ENCODE data around the gene CDHR2. TPM values are rescaled to one million over a fixed set of nuclear protein-coding genes. Genes with fewer than 3 reads are reported as not detected.

The CDHR2 gene
- total RNA-seq, 1 donor from 2014 or later, result 1.6 TPM

DNA sequence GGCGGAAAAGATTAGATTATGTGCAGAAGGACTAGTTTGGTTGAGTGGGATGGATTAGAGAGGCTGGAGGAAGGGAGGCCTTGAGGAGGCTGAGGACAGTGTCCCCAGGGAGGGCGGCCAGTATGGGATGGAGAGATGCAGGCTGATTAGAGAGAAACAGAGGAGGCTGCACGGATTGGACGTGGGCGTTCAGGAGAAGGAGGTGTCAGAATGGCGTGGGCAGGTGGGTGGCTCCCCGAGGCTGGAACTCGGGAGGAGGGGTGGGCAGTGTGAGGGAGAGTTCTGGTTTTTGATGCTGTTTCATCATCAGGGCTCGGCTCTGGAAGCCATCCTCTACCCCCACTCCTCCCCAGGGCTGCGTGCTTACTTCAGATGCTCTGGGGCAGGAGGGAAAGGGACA is 13.0 kb downstream of the CDHR2 start:
- TF ChIP-seq, protein P1, sequence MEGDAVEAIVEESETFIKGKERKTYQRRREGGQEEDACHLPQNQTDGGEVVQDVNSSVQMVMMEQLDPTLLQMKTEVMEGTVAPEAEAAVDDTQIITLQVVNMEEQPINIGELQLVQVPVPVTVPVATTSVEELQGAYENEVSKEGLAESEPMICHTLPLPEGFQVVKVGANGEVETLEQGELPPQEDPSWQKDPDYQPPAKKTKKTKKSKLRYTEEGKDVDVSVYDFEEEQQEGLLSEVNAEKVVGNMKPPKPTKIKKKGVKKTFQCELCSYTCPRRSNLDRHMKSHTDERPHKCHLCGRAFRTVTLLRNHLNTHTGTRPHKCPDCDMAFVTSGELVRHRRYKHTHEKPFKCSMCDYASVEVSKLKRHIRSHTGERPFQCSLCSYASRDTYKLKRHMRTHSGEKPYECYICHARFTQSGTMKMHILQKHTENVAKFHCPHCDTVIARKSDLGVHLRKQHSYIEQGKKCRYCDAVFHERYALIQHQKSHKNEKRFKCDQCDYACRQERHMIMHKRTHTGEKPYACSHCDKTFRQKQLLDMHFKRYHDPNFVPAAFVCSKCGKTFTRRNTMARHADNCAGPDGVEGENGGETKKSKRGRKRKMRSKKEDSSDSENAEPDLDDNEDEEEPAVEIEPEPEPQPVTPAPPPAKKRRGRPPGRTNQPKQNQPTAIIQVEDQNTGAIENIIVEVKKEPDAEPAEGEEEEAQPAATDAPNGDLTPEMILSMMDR (IDR thresholded peaks at IDR 0.05; ENCODE audit: unreplicated experiment), result no peak
- no peaks in the 10 kb centered on the region for H3K4me1 Mint-ChIP-seq (ENCODE audit: low read depth)
- no peak overlapping the region for H3K27ac Mint-ChIP-seq
- H3K27me3 Mint-ChIP-seq, result peaks cover 9% of the 10 kb centered on the region
- H3K36me3 Mint-ChIP-seq (ENCODE audit: insufficient read depth), result no peaks in the 10 kb centered on the region
- H3K4me3 Mint-ChIP-seq (ENCODE audit: low read depth), result no peak overlapping the region
- DNase-seq (ENCODE audit: low spot score, unreplicated experiment), result no peak
- H3K9me3 Mint-ChIP-seq (ENCODE audit: low read depth), result no peaks in the 10 kb centered on the region

- TF ChIP-seq, protein P1 (IDR thresholded peaks at IDR 0.05; ENCODE audit: unreplicated experiment), result no peak
Observed at GRCh38 chr5:176564002-176564401, 14.9 kb downstream of the CDHR2 start.

DNA sequence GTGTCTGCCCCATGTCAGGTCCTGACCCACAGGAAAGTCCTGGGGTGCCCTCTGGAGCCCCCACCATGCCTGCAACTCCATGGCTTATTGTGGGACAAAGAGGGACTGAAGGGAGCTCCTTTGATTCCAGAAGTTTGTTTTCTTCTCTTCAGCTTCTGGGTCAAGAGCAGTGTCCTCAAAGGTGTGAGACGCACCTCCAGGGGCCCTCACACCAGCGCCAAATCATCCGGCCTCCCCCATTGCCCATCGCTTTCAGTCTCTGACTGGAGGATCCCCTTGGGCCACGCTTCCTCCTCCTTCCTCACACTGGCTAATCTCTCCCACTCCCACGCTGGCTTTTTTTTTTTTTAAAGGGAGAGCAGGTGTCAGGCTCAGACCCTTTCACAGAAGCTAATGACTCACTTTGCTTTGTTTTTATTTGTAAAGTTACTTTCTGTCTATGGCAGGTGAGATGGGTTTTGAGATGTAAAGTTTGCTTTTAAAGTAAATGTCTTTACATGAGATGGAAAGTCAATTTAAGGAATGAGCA is 16.7 kb downstream of the CDHR2 start:
- no peaks in the 10 kb centered on the region for H3K36me3 Mint-ChIP-seq (ENCODE audit: insufficient read depth)
- H3K9me3 Mint-ChIP-seq (ENCODE audit: low read depth), result no peaks in the 10 kb centered on the region
- no peak overlapping the region for H3K4me3 Mint-ChIP-seq (ENCODE audit: low read depth)
- H3K27me3 Mint-ChIP-seq, result peaks cover 9% of the 10 kb centered on the region
- no peak for DNase-seq (ENCODE audit: low spot score, unreplicated experiment)
- no peaks in the 10 kb centered on the region for H3K4me1 Mint-ChIP-seq (ENCODE audit: low read depth)
- H3K27ac Mint-ChIP-seq, result no peak overlapping the region
- TF ChIP-seq, protein P1 (IDR thresholded peaks at IDR 0.05; ENCODE audit: unreplicated experiment), result no peak

More at GRCh38 chr5:176564002-176564401, 14.9 kb downstream of the CDHR2 start:
- Mint-ChIP-seq H3K4me1 (ENCODE audit: low read depth) (no peaks in the 10 kb centered on the region), H3K27me3 (peaks cover 9% of the 10 kb centered on the region), H3K27ac (no peak overlapping the region), H3K36me3 (ENCODE audit: insufficient read depth) (no peaks in the 10 kb centered on the region), H3K9me3 (ENCODE audit: low read depth) (no peaks in the 10 kb centered on the region), H3K4me3 (ENCODE audit: low read depth) (no peak overlapping the region)
- no peak for DNase-seq (ENCODE audit: low spot score, unreplicated experiment)

GRCh38 chr5:176568657-176569056 is 19.5 kb downstream of the CDHR2 start:
- no peaks in the 10 kb centered on the region for H3K9me3 Mint-ChIP-seq (ENCODE audit: low read depth)
- H3K4me3 Mint-ChIP-seq (ENCODE audit: low read depth), result no peak overlapping the region
- H3K27me3 Mint-ChIP-seq, result peaks cover 15% of the 10 kb centered on the region
- DNase-seq (ENCODE audit: low spot score, unreplicated experiment), result no peak
- TF ChIP-seq, protein P1 (IDR thresholded peaks at IDR 0.05; ENCODE audit: unreplicated experiment), result no peak
- H3K27ac Mint-ChIP-seq, result no peak overlapping the region
- H3K4me1 Mint-ChIP-seq (ENCODE audit: low read depth), result no peaks in the 10 kb centered on the region
- H3K36me3 Mint-ChIP-seq (ENCODE audit: insufficient read depth), result no peaks in the 10 kb centered on the region

DNA sequence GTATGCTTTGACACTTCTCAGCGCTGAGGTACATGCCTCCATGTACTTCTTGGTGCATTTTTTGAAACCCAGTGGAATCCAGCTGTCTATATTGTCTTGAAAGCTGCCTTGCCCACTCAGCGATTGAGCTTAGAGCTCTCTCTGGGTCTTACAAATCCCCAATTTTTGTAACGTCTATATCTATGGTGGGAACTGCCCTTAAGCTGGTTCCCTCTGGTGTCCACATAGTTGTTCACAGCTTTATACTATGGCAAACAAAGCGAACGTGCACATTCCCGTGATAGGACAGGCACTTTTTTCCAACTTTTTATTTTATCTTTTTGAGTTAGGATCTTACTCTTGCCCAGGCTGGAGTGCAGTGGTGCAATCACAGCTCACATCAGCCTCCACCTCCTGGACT is 20.9 kb downstream of the CDHR2 start:
- H3K9me3 Mint-ChIP-seq (ENCODE audit: low read depth), result no peaks in the 10 kb centered on the region

More for the DNA sequence above, 20.9 kb downstream of the CDHR2 start:
- no peaks in the 10 kb centered on the region for H3K4me1 Mint-ChIP-seq (ENCODE audit: low read depth)
- DNase-seq (ENCODE audit: low spot score, unreplicated experiment), result no peak
- H3K27me3 Mint-ChIP-seq, result peaks cover 15% of the 10 kb centered on the region
- no peaks in the 10 kb centered on the region for H3K36me3 Mint-ChIP-seq (ENCODE audit: insufficient read depth)
- H3K27ac Mint-ChIP-seq, result no peak overlapping the region
- no peak overlapping the region for H3K4me3 Mint-ChIP-seq (ENCODE audit: low read depth)
- TF ChIP-seq, protein P1 (IDR thresholded peaks at IDR 0.05; ENCODE audit: unreplicated experiment), result no peak
